Esophagus muscularis mucosa (tissue), 4 donors: ENCODE measurements around the gene STKLD1. TPM values are rescaled to one million over a fixed set of nuclear protein-coding genes. Genes with fewer than 3 reads are reported as not detected.

Experiments used
- DNase-seq: peaks from one replicate; pipeline ENCODE4 v3.0.0-alpha.2; 2017; ENCODE audit errors: extremely low spot score
- H3K27ac ChIP-seq, 4 donors: fragments of 200-600 bp; sonication (generic); replicated peaks in 1 of 4; 1 replicate in 3 of 4; 2 replicates in 1 of 4; pipeline ENCODE4 v1.5.1; 2016 to 2019; ENCODE audit warnings: mild to moderate bottlenecking in 1 of 4
- H3K27me3 ChIP-seq, 4 donors: fragments of 200-600 bp; sonication (generic); one replicate each; pipeline versions ENCODE4 v1.5.1 to v1.6.0; 2016 to 2019
- H3K36me3 ChIP-seq, 4 donors: fragments of 200-600 bp; sonication (generic); one replicate each; pipeline ENCODE4 v1.5.1; 2016 to 2019
- H3K4me1 ChIP-seq, 4 donors: fragments of 200-600 bp; sonication (generic); one replicate each; pipeline ENCODE4 v1.5.1; 2016 to 2019
- H3K4me3 ChIP-seq, 4 donors: fragments of 200-600 bp; sonication (generic); 1 replicate in 2 of 4; 2 replicates in 2 of 4; pipeline ENCODE4 v1.5.1; 2016 to 2019; ENCODE audit warnings: mild to moderate bottlenecking in 4 of 4, moderate library complexity in 1 of 4
- H3K9me3 ChIP-seq, 4 donors: fragments of 200-600 bp; sonication (generic); 1 replicate in 3 of 4; 2 replicates in 1 of 4; pipeline ENCODE4 v1.5.1; 2016 to 2019
- EP300 ChIP-seq: sonication (generic); formaldehyde crosslinking; IDR thresholded peaks from one replicate; pipeline ENCODE4 v1.6.1; 2017; ENCODE audit warnings: antibody characterized with exemption
- POLR2A ChIP-seq: fragments of 450-650 bp; IDR thresholded peaks from one replicate; pipeline ENCODE4 v1.6.1; 2017; ENCODE audit warnings: antibody characterized with exemption, moderate library complexity, mild to moderate bottlenecking, low read depth
- POLR2AphosphoS5 ChIP-seq, 2 donors: sonication (generic); formaldehyde crosslinking; IDR thresholded peaks; one replicate each; pipeline ENCODE4 v1.6.1; 2017; ENCODE audit warnings: antibody characterized with exemption in 2 of 2
- WGBS: methylation state at CpG from one replicate; pipeline ENCODE4 v1.1.5; 2018; 5-methylcytosine and 5-hydroxymethylcytosine counted together
- intact Hi-C: fragments of 100-400 bp; cut with DNase I; formaldehyde crosslinking; loops from one replicate; pipeline ENCODE4 v1.15.1; 2023
- total RNA-seq, 4 donors: library from RNA; depleted of rRNA; stranded (reverse); fragments of >200 nt; gene quantifications; one replicate each; pipeline versions ENCODE4 v1.1.0 to v1.2.1, GENCODE V29; 2016
- TF ChIP-seq, protein P1 (sequence below), 3 experiments: fragments of 200-600 bp in 2 of 3; fragments of 450-650 bp in 1 of 3; sonication (generic) in 2 of 3; IDR thresholded peaks; one replicate each; pipeline ENCODE4 v1.5.1; 2017 to 2019; ENCODE audit warnings: antibody characterized with exemption in 3 of 3, mild to moderate bottlenecking in 2 of 3, moderate library complexity in 1 of 3

STKLD1 gene
- total RNA-seq, 4 donors from 2014 or later = 0.26 to 2.1 (median 1.0) TPM; not detected in 1

DNA sequence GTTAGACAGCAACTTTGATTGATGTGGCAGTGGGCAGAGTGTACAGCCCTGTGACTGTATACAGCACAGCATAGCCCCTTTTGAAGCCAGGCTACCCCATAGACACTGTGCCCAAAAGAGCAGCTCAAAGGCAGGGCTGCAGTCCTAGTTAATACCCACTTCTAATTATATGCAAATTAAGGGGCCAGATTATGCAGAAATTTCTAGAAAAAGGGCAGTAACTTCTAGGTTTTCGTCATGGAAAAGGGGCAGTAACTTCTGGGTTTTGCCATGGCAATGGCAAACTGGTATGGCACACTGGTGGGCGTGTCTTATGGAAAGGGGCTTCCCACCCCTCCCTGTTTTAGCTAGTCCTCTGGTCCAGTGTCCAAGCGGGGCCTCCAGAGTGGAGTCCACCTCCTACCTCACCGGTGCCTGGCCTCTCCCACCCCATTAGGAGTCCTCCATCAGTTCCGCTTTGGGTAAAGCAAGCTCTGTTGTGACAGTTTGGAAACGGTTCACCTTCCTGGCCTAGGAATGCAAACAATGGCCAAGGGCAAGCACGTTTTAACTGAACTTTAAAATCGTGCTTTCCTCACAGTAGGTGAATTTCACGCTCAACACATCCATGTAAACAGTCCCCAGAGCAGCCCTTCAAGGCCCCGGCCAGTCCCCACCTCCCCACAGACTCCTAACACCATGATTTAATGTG is 51.6 kb downstream of the STKLD1 start:
- DNase-seq = no peak
- H3K27ac ChIP-seq = no peak overlapping the region
- H3K27me3 ChIP-seq = peaks cover 0 to 68% (median 17%) of the 10 kb centered on the region in 4 donors
- H3K9me3 ChIP-seq = no peaks in the 10 kb centered on the region
- peaks cover 2 to 22% (median 18%) of the 10 kb centered on the region in 4 donors for H3K4me1 ChIP-seq
- 69% methylated on average over 10 of the region's 10 CpGs for WGBS
- TF ChIP-seq POLR2AphosphoS5 (IDR thresholded peaks at IDR 0.05) (no peak), POLR2A (no peak), EP300 (no peak)
- TF ChIP-seq, protein P1, sequence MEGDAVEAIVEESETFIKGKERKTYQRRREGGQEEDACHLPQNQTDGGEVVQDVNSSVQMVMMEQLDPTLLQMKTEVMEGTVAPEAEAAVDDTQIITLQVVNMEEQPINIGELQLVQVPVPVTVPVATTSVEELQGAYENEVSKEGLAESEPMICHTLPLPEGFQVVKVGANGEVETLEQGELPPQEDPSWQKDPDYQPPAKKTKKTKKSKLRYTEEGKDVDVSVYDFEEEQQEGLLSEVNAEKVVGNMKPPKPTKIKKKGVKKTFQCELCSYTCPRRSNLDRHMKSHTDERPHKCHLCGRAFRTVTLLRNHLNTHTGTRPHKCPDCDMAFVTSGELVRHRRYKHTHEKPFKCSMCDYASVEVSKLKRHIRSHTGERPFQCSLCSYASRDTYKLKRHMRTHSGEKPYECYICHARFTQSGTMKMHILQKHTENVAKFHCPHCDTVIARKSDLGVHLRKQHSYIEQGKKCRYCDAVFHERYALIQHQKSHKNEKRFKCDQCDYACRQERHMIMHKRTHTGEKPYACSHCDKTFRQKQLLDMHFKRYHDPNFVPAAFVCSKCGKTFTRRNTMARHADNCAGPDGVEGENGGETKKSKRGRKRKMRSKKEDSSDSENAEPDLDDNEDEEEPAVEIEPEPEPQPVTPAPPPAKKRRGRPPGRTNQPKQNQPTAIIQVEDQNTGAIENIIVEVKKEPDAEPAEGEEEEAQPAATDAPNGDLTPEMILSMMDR (IDR thresholded peaks at IDR 0.05) = no peak
- peaks cover 0 to 2% (median 0%) of the 10 kb centered on the region in 4 donors for H3K36me3 ChIP-seq
- peak overlapping the region in 1 of 4 donors; percentile 43 for H3K4me3 ChIP-seq
- intact Hi-C loops = no loop called here

GRCh38 chr9:133428617-133429101 is 52.5 kb downstream of the STKLD1 start:
- peaks cover 0 to 2% (median 0%) of the 10 kb centered on the region in 4 donors for H3K36me3 ChIP-seq
- intact Hi-C loops = no loop called here
- H3K4me1 ChIP-seq = peaks cover 2 to 22% (median 18%) of the 10 kb centered on the region in 4 donors
- TF ChIP-seq, protein P1 (IDR thresholded peaks at IDR 0.05) = no peak
- TF ChIP-seq POLR2A = no peak
- TF ChIP-seq EP300 = no peak
- no peak for TF ChIP-seq POLR2AphosphoS5 (IDR thresholded peaks at IDR 0.05)
- no peak for DNase-seq
- 17% methylated on average over 23 of the region's 57 CpGs for WGBS
- peak overlapping the region; percentile 28 to 52 (median 39) for H3K4me3 ChIP-seq
- peaks cover 0 to 64% (median 17%) of the 10 kb centered on the region in 4 donors for H3K27me3 ChIP-seq
- H3K9me3 ChIP-seq = no peaks in the 10 kb centered on the region
- no peak overlapping the region for H3K27ac ChIP-seq

DNA sequence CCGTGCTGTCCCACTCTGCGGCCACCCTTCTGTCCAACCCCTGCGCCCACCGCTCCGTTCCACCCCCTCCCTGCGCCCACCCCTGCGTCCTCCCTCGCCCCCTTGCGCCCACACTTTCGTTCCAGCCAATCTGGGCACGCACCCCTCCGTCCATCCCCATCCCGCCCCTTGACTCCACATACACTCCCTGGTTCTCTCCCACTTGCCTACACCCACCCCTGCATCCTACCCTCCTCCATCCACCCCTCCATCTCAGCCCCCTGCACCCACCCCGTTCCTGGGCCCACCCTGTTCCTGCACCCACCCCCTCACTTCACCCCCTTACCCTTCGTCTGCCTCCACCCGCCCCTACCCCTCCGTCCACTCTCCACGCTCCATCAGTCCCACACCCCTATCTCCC is 53.0 kb downstream of the STKLD1 start:
- Histone ChIP-seq H3K4me3 (peak overlapping the region in 3 of 4 donors; percentile 28 to 43 (median 35)), H3K9me3 (no peaks in the 10 kb centered on the region), H3K36me3 (peaks cover 0 to 2% (median 0%) of the 10 kb centered on the region in 4 donors), H3K27me3 (peaks cover 0 to 59% (median 17%) of the 10 kb centered on the region in 4 donors), H3K4me1 (peaks cover 2 to 22% (median 18%) of the 10 kb centered on the region in 4 donors), H3K27ac (no peak overlapping the region)
- DNase-seq = no peak
- intact Hi-C loops = no loop called here
- WGBS = 12% methylated on average over 18 of the region's 18 CpGs
- TF ChIP-seq, protein P1 (IDR thresholded peaks at IDR 0.05) = no peak

- TF ChIP-seq POLR2AphosphoS5 (IDR thresholded peaks at IDR 0.05) = no peak
- TF ChIP-seq, protein P1 (IDR thresholded peaks at IDR 0.05) = peak in 1 of 3 experiments; percentile 37
- Histone ChIP-seq H3K36me3 (peaks cover 0 to 2% (median 0%) of the 10 kb centered on the region in 4 donors), H3K27me3 (peaks cover 0 to 54% (median 17%) of the 10 kb centered on the region in 4 donors)
These were observed 53.5 kb downstream of the STKLD1 start for GRCh38 chr9:133429641-133430161.

More at GRCh38 chr9:133429641-133430161, 53.5 kb downstream of the STKLD1 start:
- H3K9me3 ChIP-seq = no peaks in the 10 kb centered on the region
- H3K27ac ChIP-seq = no peak overlapping the region
- DNase-seq = no peak
- WGBS = 24% methylated on average over 36 of the region's 49 CpGs
- peak overlapping the region in 1 of 4 donors; percentile 43 for H3K4me3 ChIP-seq
- intact Hi-C loops = no loop called here
- H3K4me1 ChIP-seq = peaks cover 2 to 22% (median 18%) of the 10 kb centered on the region in 4 donors
